B cell (primary cell): ENCODE measurements around the gene SLC43A3.

Experiments used
- CTCF ChIP-seq: fragments of 200-600 bp; IDR thresholded peaks from one replicate; pipeline ENCODE4 v1.8.0; 2022; ENCODE audit warnings: antibody characterized with exemption, mild to moderate bottlenecking
- EZH2 ChIP-seq: IDR thresholded peaks from 2 replicates; pipeline ENCODE4 v1.6.1; 2012; ENCODE audit warnings: borderline replicate concordance, low read depth, mild to moderate bottlenecking, moderate library complexity, low read length; ENCODE audit not compliant: insufficient read depth, poor library complexity, severe bottlenecking

GRCh38 chr11:57460758-57461749, 34.1 kb upstream of the SLC43A3 start:
- TF ChIP-seq CTCF = no peak
- peak; percentile 65 for TF ChIP-seq EZH2
